ENCODE measurements around the gene MYH6. TPM values are rescaled to one million over a fixed set of nuclear protein-coding genes. Genes with fewer than 3 reads are reported as not detected.
A peak's percentile ranks its signal among the peaks of the same experiment; 100 is the strongest.

MYH6 gene
- total RNA-seq, 6 donors from 2014 or later: not detected

GRCh38 chr14:23366426-23366921, 41.6 kb downstream of the MYH6 start:
- peak overlapping the region in 3 of 4 donors; percentile 50 to 59 (median 56) for H3K4me3 ChIP-seq
- ATAC-seq (ENCODE audit: low FRiP score in 2 of 2): peak; percentile 56 to 62
- H3K27ac ChIP-seq: peak overlapping the region; percentile 83 to 92 (median 87)

GRCh38 chr14:23365732-23366425, 42.2 kb downstream of the MYH6 start:
- Histone ChIP-seq H3K4me1 (peaks cover 2 to 22% (median 11%) of the 10 kb centered on the region in 4 donors), H3K27me3 (peaks cover 0 to 13% (median 6%) of the 10 kb centered on the region in 4 donors), H3K9me3 (no peaks in the 10 kb centered on the region), H3K36me3 (no peaks in the 10 kb centered on the region), H3K27ac (peak overlapping the region; percentile 83 to 92 (median 87)), H3K4me3 (peak overlapping the region; percentile 35 to 59 (median 53))
- peak; percentile 35 to 85 for DNase-seq
- peak; percentile 71 to 77 for ATAC-seq (ENCODE audit: low FRiP score in 2 of 2)
- 7 to 20% methylated on average over 5 to 17 of the region's 51 CpGs for WGBS, 2 donors
- TF ChIP-seq CTCF (IDR thresholded peaks at IDR 0.05): no peak
- TF ChIP-seq POLR2AphosphoS5 (IDR thresholded peaks at IDR 0.05): peak; percentile 46 to 83
- TF ChIP-seq EP300 (IDR thresholded peaks at IDR 0.05): no peak
- TF ChIP-seq POLR2A (IDR thresholded peaks at IDR 0.05): peak in 2 of 4 donors; percentile 31 to 65

More at GRCh38 chr14:23366426-23366921, 41.6 kb downstream of the MYH6 start:
- Histone ChIP-seq H3K27me3 (peaks cover 0 to 13% (median 6%) of the 10 kb centered on the region in 4 donors), H3K36me3 (no peaks in the 10 kb centered on the region), H3K4me1 (peaks cover 2 to 22% (median 11%) of the 10 kb centered on the region in 4 donors), H3K9me3 (no peaks in the 10 kb centered on the region)
- no peak for TF ChIP-seq EP300 (IDR thresholded peaks at IDR 0.05)
- TF ChIP-seq CTCF (IDR thresholded peaks at IDR 0.05): no peak
- TF ChIP-seq POLR2A (IDR thresholded peaks at IDR 0.05): no peak
- TF ChIP-seq POLR2AphosphoS5 (IDR thresholded peaks at IDR 0.05): no peak
- peak; percentile 59 to 92 for DNase-seq
- 35 to 46% methylated on average over 15 to 34 of the region's 34 CpGs for WGBS, 2 donors

- H3K9me3 ChIP-seq: no peaks in the 10 kb centered on the region
- H3K36me3 ChIP-seq: no peaks in the 10 kb centered on the region
- H3K27me3 ChIP-seq: peaks cover 0 to 13% (median 6%) of the 10 kb centered on the region in 4 donors
- peak within 1 kb of the TSS; percentile 83 to 92 (median 87) for H3K27ac ChIP-seq
- TF ChIP-seq POLR2A (IDR thresholded peaks at IDR 0.05) (peak in 1 of 4 donors; percentile 41), CTCF (IDR thresholded peaks at IDR 0.05) (no peak)
- DNase-seq: peak in 1 of 2 donors; percentile 90
- ATAC-seq (ENCODE audit: low FRiP score in 2 of 2): peak in 1 of 2 donors; percentile 78
- 0 to 1% methylated on average over 14 to 34 of the region's 74 CpGs for WGBS, 2 donors
- peak within 1 kb of the TSS; percentile 35 to 59 (median 53) for H3K4me3 ChIP-seq
- peaks cover 2 to 22% (median 11%) of the 10 kb centered on the region in 4 donors for H3K4me1 ChIP-seq
Observed at GRCh38 chr14:23365036-23365731, 42.9 kb downstream of the MYH6 start, which contains the start of gene EFS. Gene EFS (minus strand): TSS chr14:23365172. CDS start chr14:23365025, 147 bp downstream.

GRCh38 chr14:23364164-23365035, 43.7 kb downstream of the MYH6 start:
- Histone ChIP-seq H3K4me1 (peaks cover 2 to 22% (median 11%) of the 10 kb centered on the region in 4 donors), H3K9me3 (no peaks in the 10 kb centered on the region), H3K27ac (peak overlapping the region; percentile 83 to 92 (median 87)), H3K36me3 (no peaks in the 10 kb centered on the region), H3K4me3 (peak overlapping the region in 3 of 4 donors; percentile 50 to 59 (median 56)), H3K27me3 (peaks cover 0 to 13% (median 6%) of the 10 kb centered on the region in 4 donors)
- ATAC-seq (ENCODE audit: low FRiP score in 2 of 2) (peak in 1 of 2 donors; percentile 41), DNase-seq (no peak)
- TF ChIP-seq POLR2AphosphoS5 (IDR thresholded peaks at IDR 0.05): no peak
- TF ChIP-seq CTCF (IDR thresholded peaks at IDR 0.05): no peak
- TF ChIP-seq EP300 (IDR thresholded peaks at IDR 0.05): no peak
- no peak for TF ChIP-seq POLR2A (IDR thresholded peaks at IDR 0.05)
- 18 to 23% methylated on average over 21 of the region's 21 CpGs for WGBS, 2 donors

All from upper lobe of left lung (tissue), 6 donors.